ENCODE data around the gene KCNQ5. TPM values are rescaled to one million over a fixed set of nuclear protein-coding genes. Genes with fewer than 3 reads are reported as not detected.

KCNQ5 gene
- total RNA-seq, 1 donor from 2014 or later = not detected

DNA sequence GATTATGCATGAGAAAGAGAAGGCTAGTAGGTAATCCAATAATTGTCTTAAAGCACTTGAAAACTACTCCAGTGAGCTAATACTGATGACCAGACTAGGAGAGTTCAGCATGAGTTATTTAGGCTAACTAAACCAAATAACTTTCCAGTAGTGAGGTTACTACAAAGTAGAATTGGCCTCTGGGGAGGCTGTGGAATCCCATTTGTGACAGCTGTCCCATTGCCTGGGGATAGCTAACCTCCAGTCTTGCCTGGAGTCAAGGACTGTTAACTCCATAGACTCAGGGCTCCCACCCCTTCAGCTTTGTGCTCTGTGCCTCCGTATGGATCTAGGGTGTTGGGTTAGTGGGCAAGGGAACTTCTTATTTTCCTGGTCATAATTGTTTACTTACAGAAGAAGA is 51.0 kb downstream of the KCNQ5 start:
- Histone ChIP-seq H3K27me3 (no peaks in the 10 kb centered on the region), H2AFZ (replicated peaks) (no peak overlapping the region), H3K27ac (no peak overlapping the region), H3K4me2 (no peak overlapping the region), H3K9ac (no peak overlapping the region), H3F3A (ENCODE audit: low read depth) (no peaks in the 10 kb centered on the region), H4K20me1 (ENCODE audit: low read depth) (no peaks in the 10 kb centered on the region), H3K79me2 (ENCODE audit: low read depth) (no peaks in the 10 kb centered on the region), H3K36me3 (no peaks in the 10 kb centered on the region), H3K4me1 (no peaks in the 10 kb centered on the region), H3K9me3 (ENCODE audit: low read depth) (no peaks in the 10 kb centered on the region), H3K4me3 (no peak overlapping the region)
- Mint-ChIP-seq H3K4me3 (no peak overlapping the region), H3K36me3 (no peaks in the 10 kb centered on the region), H3K27ac (no peak overlapping the region), H3K4me1 (no peaks in the 10 kb centered on the region), H3K9me3 (no peaks in the 10 kb centered on the region), H3K27me3 (ENCODE audit: insufficient read depth, low read depth) (no peaks in the 10 kb centered on the region)
- DNase-seq (ENCODE audit: low spot score) = no peak
- TF ChIP-seq EZH2phosphoT487 (IDR thresholded peaks at IDR 0.05) = no peak
- TF ChIP-seq, protein P1, sequence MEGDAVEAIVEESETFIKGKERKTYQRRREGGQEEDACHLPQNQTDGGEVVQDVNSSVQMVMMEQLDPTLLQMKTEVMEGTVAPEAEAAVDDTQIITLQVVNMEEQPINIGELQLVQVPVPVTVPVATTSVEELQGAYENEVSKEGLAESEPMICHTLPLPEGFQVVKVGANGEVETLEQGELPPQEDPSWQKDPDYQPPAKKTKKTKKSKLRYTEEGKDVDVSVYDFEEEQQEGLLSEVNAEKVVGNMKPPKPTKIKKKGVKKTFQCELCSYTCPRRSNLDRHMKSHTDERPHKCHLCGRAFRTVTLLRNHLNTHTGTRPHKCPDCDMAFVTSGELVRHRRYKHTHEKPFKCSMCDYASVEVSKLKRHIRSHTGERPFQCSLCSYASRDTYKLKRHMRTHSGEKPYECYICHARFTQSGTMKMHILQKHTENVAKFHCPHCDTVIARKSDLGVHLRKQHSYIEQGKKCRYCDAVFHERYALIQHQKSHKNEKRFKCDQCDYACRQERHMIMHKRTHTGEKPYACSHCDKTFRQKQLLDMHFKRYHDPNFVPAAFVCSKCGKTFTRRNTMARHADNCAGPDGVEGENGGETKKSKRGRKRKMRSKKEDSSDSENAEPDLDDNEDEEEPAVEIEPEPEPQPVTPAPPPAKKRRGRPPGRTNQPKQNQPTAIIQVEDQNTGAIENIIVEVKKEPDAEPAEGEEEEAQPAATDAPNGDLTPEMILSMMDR (IDR thresholded peaks at IDR 0.05) = no peak
- TF ChIP-seq EZH2 (IDR thresholded peaks at IDR 0.05) = no peak

DNA sequence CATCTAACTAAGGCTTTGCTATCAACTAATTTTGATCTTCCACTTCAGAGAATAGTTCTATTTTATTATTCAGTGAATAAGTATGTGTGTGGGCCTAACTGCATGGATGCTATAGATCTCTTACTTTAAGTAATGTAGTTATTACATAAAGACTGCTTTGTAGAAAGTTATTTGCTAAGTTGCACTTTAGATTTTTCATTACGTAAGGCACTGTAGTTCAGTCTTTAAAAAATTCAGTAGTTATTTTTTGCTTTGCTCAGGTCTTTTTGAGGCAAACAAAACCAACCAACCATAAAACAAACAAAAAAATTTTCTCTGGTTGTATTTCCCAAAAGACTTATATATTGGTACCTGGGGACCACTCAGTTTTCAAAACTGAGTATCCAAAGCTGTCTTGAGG is 53.0 kb downstream of the KCNQ5 start:
- no peak overlapping the region for H3K4me3 Mint-ChIP-seq
- TF ChIP-seq EZH2 (IDR thresholded peaks at IDR 0.05) (no peak), EZH2phosphoT487 (IDR thresholded peaks at IDR 0.05) (no peak)
- TF ChIP-seq, protein P1 (IDR thresholded peaks at IDR 0.05) = no peak
- Histone ChIP-seq H2AFZ (replicated peaks) (no peak overlapping the region), H3K4me1 (no peaks in the 10 kb centered on the region), H3K9me3 (ENCODE audit: low read depth) (no peaks in the 10 kb centered on the region), H3K79me2 (ENCODE audit: low read depth) (no peaks in the 10 kb centered on the region), H3K4me2 (no peak overlapping the region), H3K9ac (no peak overlapping the region), H3K4me3 (no peak overlapping the region), H3K27ac (no peak overlapping the region), H3K36me3 (no peaks in the 10 kb centered on the region), H3F3A (ENCODE audit: low read depth) (no peaks in the 10 kb centered on the region), H3K27me3 (no peaks in the 10 kb centered on the region), H4K20me1 (ENCODE audit: low read depth) (no peaks in the 10 kb centered on the region)
- no peaks in the 10 kb centered on the region for H3K36me3 Mint-ChIP-seq
- no peaks in the 10 kb centered on the region for H3K27me3 Mint-ChIP-seq (ENCODE audit: insufficient read depth, low read depth)
- H3K27ac Mint-ChIP-seq = no peak overlapping the region
- no peaks in the 10 kb centered on the region for H3K4me1 Mint-ChIP-seq
- no peaks in the 10 kb centered on the region for H3K9me3 Mint-ChIP-seq
- no peak for DNase-seq (ENCODE audit: low spot score)

DNA sequence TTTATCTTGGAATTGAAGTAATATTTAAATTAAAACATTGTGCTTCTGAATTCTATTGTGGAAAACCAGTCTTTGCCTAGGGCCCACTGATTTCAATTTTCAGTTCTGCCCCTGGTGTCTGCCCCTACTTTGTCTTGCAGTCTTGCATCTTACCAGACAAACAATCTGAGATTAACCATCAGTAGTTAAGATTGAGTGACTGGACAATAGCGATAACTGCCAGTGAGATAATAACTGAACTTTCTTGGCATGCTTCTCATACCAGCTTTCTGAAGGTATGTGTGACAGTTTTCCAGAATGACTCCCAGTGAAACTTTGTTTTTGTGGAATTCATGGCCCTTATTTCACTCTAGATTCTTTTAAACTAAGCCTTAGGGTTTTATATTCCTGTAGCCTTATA is 53.5 kb downstream of the KCNQ5 start:
- Histone ChIP-seq H4K20me1 (ENCODE audit: low read depth) (no peaks in the 10 kb centered on the region), H3K4me1 (no peaks in the 10 kb centered on the region), H3K27me3 (no peaks in the 10 kb centered on the region), H3F3A (ENCODE audit: low read depth) (no peaks in the 10 kb centered on the region), H3K79me2 (ENCODE audit: low read depth) (no peaks in the 10 kb centered on the region), H3K4me3 (no peak overlapping the region), H3K9ac (no peak overlapping the region), H3K36me3 (no peaks in the 10 kb centered on the region), H3K9me3 (ENCODE audit: low read depth) (no peaks in the 10 kb centered on the region), H2AFZ (replicated peaks) (no peak overlapping the region), H3K4me2 (no peak overlapping the region), H3K27ac (no peak overlapping the region)
- Mint-ChIP-seq H3K27ac (no peak overlapping the region), H3K36me3 (no peaks in the 10 kb centered on the region), H3K9me3 (no peaks in the 10 kb centered on the region), H3K27me3 (ENCODE audit: insufficient read depth, low read depth) (no peaks in the 10 kb centered on the region), H3K4me3 (no peak overlapping the region), H3K4me1 (no peaks in the 10 kb centered on the region)
- DNase-seq (ENCODE audit: low spot score) = no peak
- TF ChIP-seq EZH2phosphoT487 (IDR thresholded peaks at IDR 0.05) (no peak), EZH2 (IDR thresholded peaks at IDR 0.05) (no peak)
- TF ChIP-seq, protein P1 (IDR thresholded peaks at IDR 0.05) = no peak
